GM12873 (cell line): Measurements from ENCODE around the gene DPP7.

Experiments
- CTCF ChIP-seq: IDR thresholded peaks from 2 replicates; pipeline ENCODE4 v1.5.1; 2012; ENCODE audit warnings: low read depth, mild to moderate bottlenecking, moderate library complexity, low read length, control low read depth; ENCODE audit not compliant: insufficient read depth; ENCODE audit errors: missing control alignments

DPP7 gene

GRCh38 chr9:137160054-137160425 is 45.5 kb upstream of the DPP7 start:
- TF ChIP-seq CTCF = no peak

GRCh38 chr9:137159105-137160053 is 44.8 kb upstream of the DPP7 start:
- no peak for TF ChIP-seq CTCF

- TF ChIP-seq CTCF = no peak
These were observed 44.1 kb upstream of the DPP7 start for GRCh38 chr9:137158625-137159024.

GRCh38 chr9:137157618-137158415 is 43.3 kb upstream of the DPP7 start:
- no peak for TF ChIP-seq CTCF

GRCh38 chr9:137156567-137157375 is 42.2 kb upstream of the DPP7 start:
- TF ChIP-seq CTCF = no peak

GRCh38 chr9:137152844-137153405 is 38.4 kb upstream of the DPP7 start:
- no peak for TF ChIP-seq CTCF
